ENCODE data around the gene RXRA. TPM values are rescaled to one million over a fixed set of nuclear protein-coding genes. Genes with fewer than 3 reads are reported as not detected.

Gene RXRA
- total RNA-seq, 1 experiment from 2014 or later, result 29.9 TPM

GRCh38 chr9:134477927-134478326, 151.7 kb downstream of the RXRA start:
- Histone ChIP-seq H2AK5ac (ENCODE audit: insufficient read length, low read length) (no peak overlapping the region), H3K56ac (ENCODE audit: insufficient read length, low read depth, low read length) (no peak overlapping the region), H3K79me2 (ENCODE audit: insufficient read depth, low read length) (no peaks in the 10 kb centered on the region), H4K91ac (ENCODE audit: insufficient read length, low read depth, low read length) (no peak overlapping the region), H4K5ac (ENCODE audit: insufficient read length, low read depth, low read length) (no peak overlapping the region), H3T11ph (ENCODE audit: low read length) (no peak overlapping the region), H3K9ac (ENCODE audit: extremely low read depth, insufficient read length, low read length) (no peak overlapping the region), H3K14ac (ENCODE audit: insufficient read depth, low read length) (no peak overlapping the region), H3K27ac (ENCODE audit: insufficient read length, low read depth, low read length) (no peak overlapping the region), H2BK12ac (ENCODE audit: insufficient read length, low read depth, low read length) (no peak overlapping the region), H3K9me3 (ENCODE audit: control insufficient read depth, low read depth, low read length) (no peaks in the 10 kb centered on the region), H4K20me1 (ENCODE audit: control insufficient read depth, insufficient read depth, insufficient read length) (no peaks in the 10 kb centered on the region), H2BK15ac (ENCODE audit: low read depth, low read length) (no peak overlapping the region), H3K23ac (ENCODE audit: insufficient read length, low read depth, low read length) (no peak overlapping the region), H3K79me1 (ENCODE audit: insufficient read depth, low read depth, low read length, poor library complexity, severe bottlenecking) (no peaks in the 10 kb centered on the region), H2BK20ac (ENCODE audit: low read depth, low read length, poor library complexity, severe bottlenecking) (no peak overlapping the region), H3K18ac (ENCODE audit: insufficient read length, low read depth, low read length) (no peak overlapping the region), H3K23me2 (ENCODE audit: insufficient read length, low read depth, low read length, poor library complexity, severe bottlenecking) (no peaks in the 10 kb centered on the region), H4K8ac (replicated peaks; ENCODE audit: insufficient read length, low read depth, low read length) (no peak overlapping the region), H2BK5ac (ENCODE audit: insufficient read length, low read length) (no peak overlapping the region), H2AFZ (ENCODE audit: low read length) (no peak overlapping the region), H3K4me2 (ENCODE audit: insufficient read depth, insufficient read length, low read length) (no peak overlapping the region), H3K4me1 (ENCODE audit: insufficient read depth, low read length) (no peaks in the 10 kb centered on the region), H2BK120ac (ENCODE audit: low read depth, low read length, poor library complexity, severe bottlenecking) (no peak overlapping the region), H3K27me3 (ENCODE audit: insufficient read depth, low read length) (no peaks in the 10 kb centered on the region), H3K4ac (ENCODE audit: low read depth, low read length) (no peak overlapping the region)
- Mint-ChIP-seq H3K4me1 (no peaks in the 10 kb centered on the region), H3K9me3 (no peaks in the 10 kb centered on the region), H3K36me3 (ENCODE audit: insufficient read depth in 1 of 3, low read depth in 3 of 3) (no peaks in the 10 kb centered on the region), H3K4me3 (no peak overlapping the region), H3K27ac (no peak overlapping the region; a peak in 1 of 7 replicates), H3K27me3 (ENCODE audit: low read depth) (peaks cover 6% of the 10 kb centered on the region)
- TF ChIP-seq, protein P1, sequence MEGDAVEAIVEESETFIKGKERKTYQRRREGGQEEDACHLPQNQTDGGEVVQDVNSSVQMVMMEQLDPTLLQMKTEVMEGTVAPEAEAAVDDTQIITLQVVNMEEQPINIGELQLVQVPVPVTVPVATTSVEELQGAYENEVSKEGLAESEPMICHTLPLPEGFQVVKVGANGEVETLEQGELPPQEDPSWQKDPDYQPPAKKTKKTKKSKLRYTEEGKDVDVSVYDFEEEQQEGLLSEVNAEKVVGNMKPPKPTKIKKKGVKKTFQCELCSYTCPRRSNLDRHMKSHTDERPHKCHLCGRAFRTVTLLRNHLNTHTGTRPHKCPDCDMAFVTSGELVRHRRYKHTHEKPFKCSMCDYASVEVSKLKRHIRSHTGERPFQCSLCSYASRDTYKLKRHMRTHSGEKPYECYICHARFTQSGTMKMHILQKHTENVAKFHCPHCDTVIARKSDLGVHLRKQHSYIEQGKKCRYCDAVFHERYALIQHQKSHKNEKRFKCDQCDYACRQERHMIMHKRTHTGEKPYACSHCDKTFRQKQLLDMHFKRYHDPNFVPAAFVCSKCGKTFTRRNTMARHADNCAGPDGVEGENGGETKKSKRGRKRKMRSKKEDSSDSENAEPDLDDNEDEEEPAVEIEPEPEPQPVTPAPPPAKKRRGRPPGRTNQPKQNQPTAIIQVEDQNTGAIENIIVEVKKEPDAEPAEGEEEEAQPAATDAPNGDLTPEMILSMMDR (conservative IDR thresholded peaks at IDR 0.05), result no peak
- no CpG with 5 or more reads among the region's 14 CpGs for WGBS (ENCODE audit: extremely low coverage, insufficient read length, low lambda C conversion rate)
- DNase-seq, result no peak
